ENCODE data around the gene GABRB3.

The GABRB3 gene

DNA sequence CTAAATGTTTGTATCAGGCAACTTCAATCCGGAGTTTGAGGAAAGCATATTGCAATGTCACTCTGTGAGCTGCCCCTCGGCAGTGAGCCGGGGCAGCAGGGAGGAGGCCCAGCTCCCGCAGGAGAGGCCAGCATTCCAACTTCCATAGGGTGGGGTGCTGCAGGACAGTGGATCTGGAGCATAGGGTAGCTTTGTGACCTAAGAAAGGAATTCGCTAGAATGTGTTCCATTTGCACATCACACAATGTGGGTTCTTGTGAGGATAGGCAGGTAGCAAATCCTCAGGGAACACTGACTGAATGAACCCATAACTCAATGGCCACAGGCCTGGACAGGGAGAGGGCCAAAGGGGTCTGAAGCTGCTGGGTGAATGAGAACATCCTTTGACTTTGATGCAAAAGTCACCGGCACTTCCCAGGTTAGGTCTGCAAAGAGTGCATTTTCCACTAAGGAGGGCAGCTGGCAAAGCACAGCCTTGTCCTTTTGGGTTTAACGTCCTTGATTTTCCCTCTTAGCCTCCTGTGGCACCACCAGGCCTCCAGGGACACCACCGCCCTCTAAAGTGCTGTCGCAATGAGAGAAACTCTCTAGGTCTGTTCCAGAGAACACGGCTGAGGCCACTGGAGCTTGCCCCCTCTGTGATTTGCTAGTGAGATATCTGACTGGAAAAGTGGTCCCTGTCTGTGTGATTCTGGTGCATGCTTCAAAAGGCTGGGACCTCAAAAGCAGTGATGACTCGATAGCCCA, 36.2 kb downstream of the GABRB3 start:
- H3K9me3 ChIP-seq (ENCODE audit: control insufficient read depth, insufficient read depth, low read depth, low read length) = no peaks in the 10 kb centered on the region
- ChIA-PET POLR2A (no interaction called here), CTCF (no interaction called here)
- H3K36me3 ChIP-seq (ENCODE audit: control insufficient read depth in 2 of 2, insufficient read depth in 1 of 2, low read length in 2 of 2) = no peaks in the 10 kb centered on the region
- TF ChIP-seq ZNF274 (IDR thresholded peaks at IDR 0.05; ENCODE audit: low read length) (no peak), ZNF274 (tag by site-specific recombination; IDR thresholded peaks at IDR 0.05; ENCODE audit: borderline replicate concordance) (no peak), HOXD13 (CRISPR knock-in tag; IDR thresholded peaks at IDR 0.05; ENCODE audit: borderline replicate concordance) (no peak), ZBTB17 (tag by site-specific recombination; IDR thresholded peaks at IDR 0.05) (no peak), MEIS1 (CRISPR knock-in tag; IDR thresholded peaks at IDR 0.05; ENCODE audit: borderline replicate concordance) (no peak), ZNF146 (tag by site-specific recombination; IDR thresholded peaks at IDR 0.05) (no peak), ZSCAN16 (tag by site-specific recombination; IDR thresholded peaks at IDR 0.05) (no peak), ZNF664 (tag by site-specific recombination; IDR thresholded peaks at IDR 0.05) (no peak), ZNF549 (tag by site-specific recombination; IDR thresholded peaks at IDR 0.05) (no peak), SCRT2 (tag by site-specific recombination; IDR thresholded peaks at IDR 0.05) (no peak), ZNF16 (tag by site-specific recombination; IDR thresholded peaks at IDR 0.05; ENCODE audit: low read depth) (no peak), FEZF1 (tag by site-specific recombination; IDR thresholded peaks at IDR 0.05) (no peak)
- TF ChIP-seq, protein P1, sequence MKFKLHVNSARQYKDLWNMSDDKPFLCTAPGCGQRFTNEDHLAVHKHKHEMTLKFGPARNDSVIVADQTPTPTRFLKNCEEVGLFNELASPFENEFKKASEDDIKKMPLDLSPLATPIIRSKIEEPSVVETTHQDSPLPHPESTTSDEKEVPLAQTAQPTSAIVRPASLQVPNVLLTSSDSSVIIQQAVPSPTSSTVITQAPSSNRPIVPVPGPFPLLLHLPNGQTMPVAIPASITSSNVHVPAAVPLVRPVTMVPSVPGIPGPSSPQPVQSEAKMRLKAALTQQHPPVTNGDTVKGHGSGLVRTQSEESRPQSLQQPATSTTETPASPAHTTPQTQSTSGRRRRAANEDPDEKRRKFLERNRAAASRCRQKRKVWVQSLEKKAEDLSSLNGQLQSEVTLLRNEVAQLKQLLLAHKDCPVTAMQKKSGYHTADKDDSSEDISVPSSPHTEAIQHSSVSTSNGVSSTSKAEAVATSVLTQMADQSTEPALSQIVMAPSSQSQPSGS (tag by site-specific recombination; IDR thresholded peaks at IDR 0.05; ENCODE audit: low read depth) = no peak
- TF ChIP-seq, protein P2, sequence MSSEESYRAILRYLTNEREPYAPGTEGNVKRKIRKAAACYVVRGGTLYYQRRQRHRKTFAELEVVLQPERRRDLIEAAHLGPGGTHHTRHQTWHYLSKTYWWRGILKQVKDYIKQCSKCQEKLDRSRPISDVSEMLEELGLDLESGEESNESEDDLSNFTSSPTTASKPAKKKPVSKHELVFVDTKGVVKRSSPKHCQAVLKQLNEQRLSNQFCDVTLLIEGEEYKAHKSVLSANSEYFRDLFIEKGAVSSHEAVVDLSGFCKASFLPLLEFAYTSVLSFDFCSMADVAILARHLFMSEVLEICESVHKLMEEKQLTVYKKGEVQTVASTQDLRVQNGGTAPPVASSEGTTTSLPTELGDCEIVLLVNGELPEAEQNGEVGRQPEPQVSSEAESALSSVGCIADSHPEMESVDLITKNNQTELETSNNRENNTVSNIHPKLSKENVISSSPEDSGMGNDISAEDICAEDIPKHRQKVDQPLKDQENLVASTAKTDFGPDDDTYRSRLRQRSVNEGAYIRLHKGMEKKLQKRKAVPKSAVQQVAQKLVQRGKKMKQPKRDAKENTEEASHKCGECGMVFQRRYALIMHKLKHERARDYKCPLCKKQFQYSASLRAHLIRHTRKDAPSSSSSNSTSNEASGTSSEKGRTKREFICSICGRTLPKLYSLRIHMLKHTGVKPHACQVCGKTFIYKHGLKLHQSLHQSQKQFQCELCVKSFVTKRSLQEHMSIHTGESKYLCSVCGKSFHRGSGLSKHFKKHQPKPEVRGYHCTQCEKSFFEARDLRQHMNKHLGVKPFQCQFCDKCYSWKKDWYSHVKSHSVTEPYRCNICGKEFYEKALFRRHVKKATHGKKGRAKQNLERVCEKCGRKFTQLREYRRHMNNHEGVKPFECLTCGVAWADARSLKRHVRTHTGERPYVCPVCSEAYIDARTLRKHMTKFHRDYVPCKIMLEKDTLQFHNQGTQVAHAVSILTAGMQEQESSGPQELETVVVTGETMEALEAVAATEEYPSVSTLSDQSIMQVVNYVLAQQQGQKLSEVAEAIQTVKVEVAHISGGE (tag by site-specific recombination; conservative IDR thresholded peaks at IDR 0.05; ENCODE audit: low read depth) = no peak
- TF ChIP-seq, protein P3, sequence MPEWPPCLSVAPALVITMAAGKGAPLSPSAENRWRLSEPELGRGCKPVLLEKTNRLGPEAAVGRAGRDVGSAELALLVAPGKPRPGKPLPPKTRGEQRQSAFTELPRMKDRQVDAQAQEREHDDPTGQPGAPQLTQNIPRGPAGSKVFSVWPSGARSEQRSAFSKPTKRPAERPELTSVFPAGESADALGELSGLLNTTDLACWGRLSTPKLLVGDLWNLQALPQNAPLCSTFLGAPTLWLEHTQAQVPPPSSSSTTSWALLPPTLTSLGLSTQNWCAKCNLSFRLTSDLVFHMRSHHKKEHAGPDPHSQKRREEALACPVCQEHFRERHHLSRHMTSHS (tag by site-specific recombination; IDR thresholded peaks at IDR 0.05) = no peak
- TF ChIP-seq, protein P4, sequence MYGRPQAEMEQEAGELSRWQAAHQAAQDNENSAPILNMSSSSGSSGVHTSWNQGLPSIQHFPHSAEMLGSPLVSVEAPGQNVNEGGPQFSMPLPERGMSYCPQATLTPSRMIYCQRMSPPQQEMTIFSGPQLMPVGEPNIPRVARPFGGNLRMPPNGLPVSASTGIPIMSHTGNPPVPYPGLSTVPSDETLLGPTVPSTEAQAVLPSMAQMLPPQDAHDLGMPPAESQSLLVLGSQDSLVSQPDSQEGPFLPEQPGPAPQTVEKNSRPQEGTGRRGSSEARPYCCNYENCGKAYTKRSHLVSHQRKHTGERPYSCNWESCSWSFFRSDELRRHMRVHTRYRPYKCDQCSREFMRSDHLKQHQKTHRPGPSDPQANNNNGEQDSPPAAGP (tag by site-specific recombination; IDR thresholded peaks at IDR 0.05) = no peak
- H3K4me1 ChIP-seq (ENCODE audit: control insufficient read depth, insufficient read depth, low read length) = no peaks in the 10 kb centered on the region
- no peak overlapping the region for H3K27ac ChIP-seq (ENCODE audit: extremely low read depth, low read depth, low read length)
- no peak overlapping the region for H3K4me3 ChIP-seq (ENCODE audit: low read depth, low read length)

DNA sequence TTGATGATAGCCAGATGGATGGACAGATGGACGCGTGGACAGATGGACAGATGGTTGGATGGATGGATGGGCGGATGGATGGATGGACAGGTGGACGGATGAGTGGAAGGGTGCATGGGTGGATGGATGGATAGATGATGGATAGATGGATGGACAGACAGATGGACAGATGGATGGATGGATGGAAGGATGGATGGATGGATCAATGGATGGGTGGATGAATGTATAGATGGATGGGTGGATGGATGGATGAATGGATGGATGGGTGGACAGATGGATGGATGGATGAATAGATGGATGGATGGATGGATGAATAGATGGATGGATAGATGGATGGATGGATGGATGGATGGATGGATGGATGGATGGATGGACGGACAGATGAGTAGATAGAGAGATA, 40.9 kb downstream of the GABRB3 start:
- ChIA-PET POLR2A (no interaction called here), CTCF (interaction anchor here (0.7 kb wide), 1 partner anchor 199 kb away, joined by 4 read pairs; no protein-coding TSS in a partner anchor)
- Histone ChIP-seq H3K27ac (ENCODE audit: extremely low read depth, low read depth, low read length) (no peak overlapping the region), H3K4me3 (ENCODE audit: low read depth, low read length) (no peak overlapping the region), H3K9me3 (ENCODE audit: control insufficient read depth, insufficient read depth, low read depth, low read length) (no peaks in the 10 kb centered on the region), H3K4me1 (ENCODE audit: control insufficient read depth, insufficient read depth, low read length) (no peaks in the 10 kb centered on the region), H3K36me3 (ENCODE audit: control insufficient read depth in 2 of 2, insufficient read depth in 1 of 2, low read length in 2 of 2) (no peaks in the 10 kb centered on the region)
- TF ChIP-seq, protein P5, sequence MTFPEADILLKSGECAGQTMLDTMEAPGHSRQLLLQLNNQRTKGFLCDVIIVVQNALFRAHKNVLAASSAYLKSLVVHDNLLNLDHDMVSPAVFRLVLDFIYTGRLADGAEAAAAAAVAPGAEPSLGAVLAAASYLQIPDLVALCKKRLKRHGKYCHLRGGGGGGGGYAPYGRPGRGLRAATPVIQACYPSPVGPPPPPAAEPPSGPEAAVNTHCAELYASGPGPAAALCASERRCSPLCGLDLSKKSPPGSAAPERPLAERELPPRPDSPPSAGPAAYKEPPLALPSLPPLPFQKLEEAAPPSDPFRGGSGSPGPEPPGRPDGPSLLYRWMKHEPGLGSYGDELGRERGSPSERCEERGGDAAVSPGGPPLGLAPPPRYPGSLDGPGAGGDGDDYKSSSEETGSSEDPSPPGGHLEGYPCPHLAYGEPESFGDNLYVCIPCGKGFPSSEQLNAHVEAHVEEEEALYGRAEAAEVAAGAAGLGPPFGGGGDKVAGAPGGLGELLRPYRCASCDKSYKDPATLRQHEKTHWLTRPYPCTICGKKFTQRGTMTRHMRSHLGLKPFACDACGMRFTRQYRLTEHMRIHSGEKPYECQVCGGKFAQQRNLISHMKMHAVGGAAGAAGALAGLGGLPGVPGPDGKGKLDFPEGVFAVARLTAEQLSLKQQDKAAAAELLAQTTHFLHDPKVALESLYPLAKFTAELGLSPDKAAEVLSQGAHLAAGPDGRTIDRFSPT (tag by site-specific recombination; IDR thresholded peaks at IDR 0.05) = no peak
- TF ChIP-seq ZNF423 (tag by site-specific recombination; IDR thresholded peaks at IDR 0.05) = no peak
- TF ChIP-seq ZNF366 (tag by site-specific recombination; conservative IDR thresholded peaks at IDR 0.05) = peak; percentile 95

Data from HEK293 (cell line).